GM12801 (cell line): Measurements from ENCODE around the gene BCAP31.

Experiments used
- TF ChIP-seq, protein P1 (sequence below): IDR thresholded peaks from one replicate; pipeline ENCODE4 v1.5.1; 2011; ENCODE audit warnings: control low read depth; ENCODE audit not compliant: insufficient read length; ENCODE audit errors: extremely low read depth

BCAP31 gene

DNA sequence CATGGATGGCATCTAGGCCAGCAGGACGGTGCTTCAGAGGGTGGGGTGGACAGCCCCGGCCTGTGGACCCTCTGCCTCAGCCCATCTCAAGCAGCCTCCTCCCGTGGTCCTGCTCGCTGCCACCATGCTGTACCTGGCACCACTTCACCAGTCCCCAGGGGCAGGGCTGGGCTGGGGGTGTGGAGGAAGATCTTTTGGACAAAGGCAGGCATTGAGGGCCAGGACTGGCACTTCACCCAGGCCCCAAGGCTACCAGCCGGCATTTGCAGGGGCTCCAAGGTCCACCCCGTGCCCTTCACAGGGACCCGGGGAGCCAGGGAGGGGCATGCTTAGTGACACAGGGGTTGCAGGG is 40.6 kb upstream of the BCAP31 start:
- TF ChIP-seq, protein P1, sequence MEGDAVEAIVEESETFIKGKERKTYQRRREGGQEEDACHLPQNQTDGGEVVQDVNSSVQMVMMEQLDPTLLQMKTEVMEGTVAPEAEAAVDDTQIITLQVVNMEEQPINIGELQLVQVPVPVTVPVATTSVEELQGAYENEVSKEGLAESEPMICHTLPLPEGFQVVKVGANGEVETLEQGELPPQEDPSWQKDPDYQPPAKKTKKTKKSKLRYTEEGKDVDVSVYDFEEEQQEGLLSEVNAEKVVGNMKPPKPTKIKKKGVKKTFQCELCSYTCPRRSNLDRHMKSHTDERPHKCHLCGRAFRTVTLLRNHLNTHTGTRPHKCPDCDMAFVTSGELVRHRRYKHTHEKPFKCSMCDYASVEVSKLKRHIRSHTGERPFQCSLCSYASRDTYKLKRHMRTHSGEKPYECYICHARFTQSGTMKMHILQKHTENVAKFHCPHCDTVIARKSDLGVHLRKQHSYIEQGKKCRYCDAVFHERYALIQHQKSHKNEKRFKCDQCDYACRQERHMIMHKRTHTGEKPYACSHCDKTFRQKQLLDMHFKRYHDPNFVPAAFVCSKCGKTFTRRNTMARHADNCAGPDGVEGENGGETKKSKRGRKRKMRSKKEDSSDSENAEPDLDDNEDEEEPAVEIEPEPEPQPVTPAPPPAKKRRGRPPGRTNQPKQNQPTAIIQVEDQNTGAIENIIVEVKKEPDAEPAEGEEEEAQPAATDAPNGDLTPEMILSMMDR = no peak

- TF ChIP-seq, protein P1 = no peak
Observed at GRCh38 chrX:153763989-153764755, 40.0 kb upstream of the BCAP31 start, which contains the start of gene PLXNB3. Gene PLXNB3 (plus strand): TSS chrX:153764249. CDS start chrX:153765536, 1,287 bp downstream.

DNA sequence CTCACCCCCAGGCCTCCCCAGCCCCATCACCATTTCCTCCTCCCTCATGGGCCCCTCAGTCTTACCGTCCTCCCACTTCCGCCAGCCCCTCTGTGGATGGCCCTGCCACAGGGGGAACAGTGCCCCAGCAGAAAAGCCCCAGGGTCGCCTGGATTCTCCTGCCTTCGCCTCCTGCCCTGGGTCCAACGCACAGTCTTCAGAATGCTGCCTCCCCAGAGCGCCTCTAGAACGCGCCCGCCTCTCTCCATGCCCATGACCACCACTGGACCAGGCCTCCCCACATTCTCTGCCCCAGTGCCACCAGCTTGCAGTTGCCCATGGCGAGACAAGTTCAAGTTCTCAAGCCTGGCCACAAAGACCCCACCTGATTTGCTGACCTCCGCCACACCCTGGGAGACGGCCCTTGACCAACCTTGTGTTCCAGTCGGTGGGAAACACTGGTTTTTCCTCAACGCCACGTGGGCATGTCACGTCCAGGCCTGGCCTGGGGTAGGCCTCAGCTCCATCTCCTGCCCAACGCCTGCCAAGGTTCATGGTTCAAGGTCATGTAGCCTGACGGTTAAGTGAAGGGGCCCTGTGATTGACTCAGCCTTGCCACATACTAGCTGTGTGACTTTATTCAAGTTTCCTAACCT is 39.2 kb upstream of the BCAP31 start:
- TF ChIP-seq, protein P1 = no peak

DNA sequence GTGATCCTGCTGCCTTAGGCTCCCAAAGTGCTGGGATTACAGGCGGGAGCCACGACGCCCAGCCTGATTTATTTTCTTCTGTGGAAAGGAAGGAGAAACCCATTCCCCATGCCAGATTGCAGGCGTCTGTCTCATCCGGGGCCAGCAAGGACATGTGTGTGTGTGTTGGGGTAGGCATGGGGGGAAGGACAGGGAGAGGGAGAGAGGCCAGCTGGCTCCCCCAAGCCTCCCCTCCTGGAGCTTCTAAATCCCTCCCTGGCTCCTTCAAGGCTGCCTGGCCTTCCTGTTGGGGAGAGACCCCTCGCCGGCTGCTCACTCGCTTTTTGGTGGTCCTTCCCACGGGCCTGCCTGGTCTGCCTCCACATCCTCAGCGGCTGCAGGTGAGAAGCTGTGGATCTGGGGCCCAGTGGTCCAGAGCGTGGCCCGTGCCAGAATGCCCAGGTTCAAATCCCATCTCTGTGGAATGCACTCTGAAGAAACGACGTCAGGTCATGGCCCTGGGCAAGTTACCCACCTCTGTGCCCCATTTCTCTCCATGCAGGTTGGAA is 38.5 kb upstream of the BCAP31 start:
- TF ChIP-seq, protein P1 = no peak

- TF ChIP-seq, protein P1 = no peak
Observed at GRCh38 chrX:153761863-153762262, 37.7 kb upstream of the BCAP31 start.

DNA sequence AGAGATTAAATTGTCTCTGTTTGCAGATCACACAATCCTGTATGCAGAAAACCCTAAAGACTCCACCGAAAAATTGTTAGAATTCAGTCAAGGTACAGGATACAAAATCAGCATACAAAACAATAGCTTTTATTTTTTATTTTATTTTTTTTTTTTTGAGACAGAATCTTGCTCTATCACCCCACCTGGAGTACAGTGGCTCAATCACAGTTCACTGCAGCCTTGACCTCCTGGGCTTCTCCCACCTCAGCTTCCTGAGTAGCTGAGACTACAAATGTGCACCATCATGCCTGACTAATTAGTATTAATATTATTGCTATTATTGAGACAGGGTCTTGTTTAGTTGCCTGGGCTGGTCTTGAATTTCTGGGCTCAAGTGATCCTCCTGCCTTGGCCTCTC is 30.9 kb upstream of the BCAP31 start:
- TF ChIP-seq, protein P1 = no peak

- TF ChIP-seq, protein P1 = no peak
Observed at GRCh38 chrX:153750127-153750774, 26.1 kb upstream of the BCAP31 start.
